LNCaP clone FGC (cell line): Measurements from ENCODE around the gene SDK2.

ENCODE experiments used
- DNase-seq: peaks from one replicate; pipeline ENCODE4 v3.0.0-alpha.2; 2011; ENCODE audit warnings: low read depth
- H3K4me3 ChIP-seq: 2 replicates; pipeline ENCODE4 v1.5.1; 2011; ENCODE audit warnings: mild to moderate bottlenecking, low read depth, low read length, control low read depth
- CTCF ChIP-seq: IDR thresholded peaks from 2 replicates; pipeline ENCODE4 v1.5.1; 2012; ENCODE audit warnings: mild to moderate bottlenecking; ENCODE audit not compliant: control insufficient read depth, insufficient read depth; ENCODE audit errors: extremely low read depth

The SDK2 gene

GRCh38 chr17:73390221-73390620 is 254.0 kb downstream of the SDK2 start:
- H3K4me3 ChIP-seq, result no peak overlapping the region
- DNase-seq, result no peak
- TF ChIP-seq CTCF, result no peak

- DNase-seq, result no peak
- TF ChIP-seq CTCF, result no peak
- no peak overlapping the region for H3K4me3 ChIP-seq
Observed at GRCh38 chr17:73389411-73389810, 254.8 kb downstream of the SDK2 start.

GRCh38 chr17:73388578-73388905 is 255.7 kb downstream of the SDK2 start:
- TF ChIP-seq CTCF, result no peak
- H3K4me3 ChIP-seq, result no peak overlapping the region
- no peak for DNase-seq

GRCh38 chr17:73387746-73388577 is 256.3 kb downstream of the SDK2 start:
- no peak overlapping the region for H3K4me3 ChIP-seq
- DNase-seq, result no peak
- TF ChIP-seq CTCF, result no peak

- TF ChIP-seq CTCF, result no peak
- DNase-seq, result no peak
- no peak overlapping the region for H3K4me3 ChIP-seq
Observed at GRCh38 chr17:73386561-73386960, 257.7 kb downstream of the SDK2 start.

GRCh38 chr17:73384926-73385325 is 259.3 kb downstream of the SDK2 start:
- no peak for TF ChIP-seq CTCF
- no peak overlapping the region for H3K4me3 ChIP-seq
- no peak for DNase-seq
